HG03565 (cell line): ENCODE data around the gene C4orf36.

ENCODE experiments used
- ATAC-seq: cut with Tn5 transposase; IDR thresholded peaks from one replicate; pipeline ENCODE4 v1.9.1; 2021; ENCODE audit warnings: mild to moderate bottlenecking, moderate library complexity; ENCODE audit not compliant: unreplicated experiment

Gene C4orf36

DNA sequence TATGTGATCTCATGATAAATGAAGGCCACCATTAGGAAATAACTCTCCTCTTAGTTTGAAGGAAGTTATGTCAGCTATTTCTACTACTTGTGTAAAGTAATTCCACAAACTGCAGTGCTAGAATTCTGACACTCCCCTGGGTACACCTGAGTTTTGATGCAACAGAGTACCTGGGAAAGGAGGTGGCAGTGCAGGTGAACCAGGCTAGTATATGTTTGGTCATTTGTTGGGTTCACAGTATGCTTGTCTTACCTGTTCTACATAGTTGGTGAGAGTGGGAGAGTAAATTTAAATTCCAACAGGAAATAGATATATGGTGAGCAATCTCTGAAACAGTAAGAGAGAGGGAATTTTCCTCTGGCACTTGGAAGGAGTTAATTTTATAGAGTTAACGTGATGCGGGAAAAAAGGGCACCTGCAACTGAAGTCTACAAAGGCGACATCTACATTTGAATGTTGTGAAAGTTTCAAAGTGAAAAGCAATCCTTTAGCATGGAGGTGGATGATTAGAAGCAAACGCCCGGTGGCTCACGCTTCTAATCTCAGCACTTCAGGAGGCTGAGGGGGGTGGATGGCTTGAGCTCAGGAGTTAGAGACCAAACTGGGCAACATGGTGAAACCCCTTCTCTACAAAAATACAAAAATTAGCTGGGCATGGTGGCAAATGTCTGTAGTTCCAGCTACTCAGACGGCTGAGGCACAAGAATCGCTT lies 34.7 kb downstream of the C4orf36 start:
- no peak for ATAC-seq

- no peak for ATAC-seq
Observed at GRCh38 chr4:86856896-86857295, 35.3 kb downstream of the C4orf36 start.

DNA sequence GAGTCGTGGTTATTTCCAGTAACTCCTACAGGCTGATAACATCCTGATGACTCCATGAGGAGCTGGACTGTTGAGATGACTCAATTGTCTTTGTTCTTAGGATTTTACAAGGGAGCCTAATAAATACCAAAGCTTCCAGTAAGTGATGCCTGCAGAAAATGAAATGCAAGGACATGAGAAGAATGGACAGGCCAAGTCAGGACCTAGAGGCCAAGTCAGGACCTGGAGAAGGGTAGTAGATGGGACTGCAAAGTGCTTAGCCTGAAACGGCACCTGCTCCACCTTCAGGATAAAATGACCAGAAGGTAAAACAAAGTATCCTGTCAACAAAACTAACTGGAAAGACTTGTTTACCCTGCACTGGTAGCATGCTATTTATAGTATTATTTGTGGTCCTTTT lies 36.6 kb downstream of the C4orf36 start:
- ATAC-seq, result no peak

DNA sequence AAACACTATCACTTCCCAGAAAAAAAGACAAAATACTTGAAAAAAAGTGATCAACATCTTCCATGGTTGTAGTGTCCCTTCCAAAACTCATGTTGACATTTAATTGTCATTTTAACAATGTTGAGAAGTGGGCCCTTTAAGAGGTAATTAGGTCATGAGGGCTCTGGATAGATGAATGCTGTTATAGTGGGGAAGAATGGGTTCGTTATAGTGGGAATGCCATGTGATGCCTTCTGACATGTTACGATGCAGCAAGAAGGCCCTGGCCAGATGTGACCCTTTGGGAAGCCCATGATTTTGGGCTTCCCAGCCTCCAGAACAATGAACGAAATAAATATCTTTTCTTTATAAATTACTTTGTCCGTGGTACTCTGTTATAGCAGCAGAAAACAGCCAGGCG lies 39.0 kb downstream of the C4orf36 start:
- no peak for ATAC-seq

GRCh38 chr4:86848732-86849619 lies 43.2 kb downstream of the C4orf36 start, which contains the start of gene SLC10A6:
SLC10A6 (minus strand) TSS chr4:86849384; CDS start chr4:86849115, 269 bp downstream.
- ATAC-seq, result no peak

DNA sequence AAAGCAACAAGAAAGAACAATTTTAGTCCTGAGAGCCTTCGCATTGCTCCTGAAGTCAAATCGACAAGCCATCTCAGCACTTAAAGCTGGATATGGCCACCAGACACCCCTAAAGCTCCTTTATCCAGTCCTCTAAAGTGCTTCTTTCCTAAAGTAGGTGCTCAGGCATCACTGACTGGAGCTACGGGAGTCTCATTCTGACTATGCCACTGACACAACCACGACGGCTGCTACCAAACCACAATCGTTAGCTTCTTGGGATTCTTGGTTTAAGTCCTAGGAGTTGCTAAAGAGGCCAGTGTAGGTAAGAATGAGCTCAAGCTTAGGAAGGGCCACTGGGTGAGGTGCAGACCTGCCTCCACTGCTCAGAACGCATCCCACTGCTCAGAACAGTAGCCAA lies 44.1 kb downstream of the C4orf36 start:
- ATAC-seq, result no peak

- ATAC-seq, result no peak
Observed at GRCh38 chr4:86847571-86847970, 44.7 kb downstream of the C4orf36 start.

DNA sequence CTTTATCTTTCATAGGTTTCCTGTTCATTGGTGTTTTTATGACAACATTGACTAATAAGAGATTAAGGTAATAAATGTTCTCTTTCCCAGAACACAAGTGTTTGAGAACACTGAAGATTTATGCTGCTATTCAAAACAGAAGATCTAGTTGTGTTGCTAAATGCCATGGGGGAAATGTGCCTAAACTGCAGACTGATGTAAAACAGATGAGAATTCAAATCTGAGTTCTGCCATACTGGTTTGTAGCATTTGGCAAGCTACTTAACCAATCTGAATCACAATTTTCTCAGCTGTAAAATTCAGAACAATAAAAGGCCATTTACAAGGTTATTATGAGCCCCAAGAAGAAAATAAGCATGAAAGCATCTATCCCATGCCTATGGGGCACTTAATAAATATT lies 45.3 kb downstream of the C4orf36 start:
- no peak for ATAC-seq

DNA sequence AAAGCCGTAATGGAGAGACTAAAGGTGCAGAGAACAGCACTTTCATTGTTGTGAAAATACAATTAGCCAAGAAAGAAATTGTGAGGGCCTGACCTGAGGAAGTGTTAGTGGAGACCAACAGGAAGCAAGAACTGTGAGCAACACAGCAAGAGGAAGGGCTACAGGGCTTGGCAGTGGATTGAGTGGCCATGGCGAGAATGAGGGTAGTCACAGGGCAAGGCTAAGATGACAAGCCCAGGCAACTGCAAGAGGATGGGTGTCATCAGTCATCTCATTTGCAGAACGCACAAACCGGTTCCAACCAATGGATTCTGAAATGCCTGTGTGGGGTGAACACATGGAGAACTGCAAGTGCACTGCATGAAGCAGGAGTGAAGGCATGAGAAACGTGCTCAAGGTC lies 46.6 kb downstream of the C4orf36 start:
- ATAC-seq, result no peak

DNA sequence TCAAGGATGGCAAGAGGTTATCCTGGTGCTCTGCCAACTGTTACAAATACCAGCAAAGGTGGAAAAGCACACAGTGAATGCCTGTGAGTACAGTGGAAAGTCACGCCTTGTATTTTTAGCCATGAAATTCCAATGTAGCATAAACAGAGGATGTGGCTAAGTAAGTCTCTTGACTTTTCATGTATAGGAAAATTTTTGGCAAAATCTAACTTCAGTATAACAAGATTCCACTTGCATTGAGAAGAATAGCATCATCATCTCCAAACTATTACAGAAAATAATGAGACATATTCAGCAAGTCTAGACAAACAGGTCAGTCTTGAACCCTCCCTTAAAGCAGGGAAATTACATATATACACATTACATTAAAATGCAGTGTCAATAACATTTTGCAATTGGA lies 50.9 kb downstream of the C4orf36 start:
- ATAC-seq, result no peak

GRCh38 chr4:86840858-86841257 lies 51.4 kb downstream of the C4orf36 start:
- ATAC-seq, result no peak

DNA sequence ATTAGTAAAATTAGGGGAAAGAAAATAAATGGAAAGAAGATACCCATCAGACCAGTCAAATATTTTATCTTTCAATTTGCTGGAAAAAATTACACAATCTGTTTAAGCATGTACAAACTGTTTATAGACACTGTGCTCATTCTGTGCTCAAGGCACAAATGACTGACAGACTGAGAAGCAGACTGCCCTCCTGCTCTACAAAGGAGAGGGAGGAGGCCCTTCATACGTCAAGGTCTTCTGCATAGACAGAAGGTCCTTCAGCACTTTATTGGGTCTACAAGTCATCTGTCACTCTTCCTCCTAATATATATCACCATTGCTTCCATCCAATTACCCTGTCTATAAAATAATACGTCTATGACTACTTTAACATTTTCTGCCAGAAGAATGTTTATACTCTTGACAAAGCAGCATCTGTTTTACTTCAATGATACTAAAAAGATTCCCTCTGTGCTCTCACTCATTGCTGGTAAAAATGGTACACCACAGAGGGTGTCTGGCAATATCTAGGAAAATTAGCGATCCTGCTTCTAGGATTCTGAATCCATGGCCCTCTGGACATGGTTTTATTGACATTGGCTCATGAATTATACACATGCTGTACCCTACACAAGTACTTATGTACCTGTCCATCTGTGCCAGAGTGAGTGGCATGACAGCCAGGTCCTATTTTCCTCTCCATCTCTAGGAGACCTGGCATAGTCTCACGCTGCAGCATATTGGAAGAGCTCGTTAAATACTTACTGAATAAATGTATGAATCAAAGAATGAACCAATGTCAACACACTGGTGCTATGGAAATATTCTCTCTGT lies 54.3 kb downstream of the C4orf36 start:
- ATAC-seq, result no peak

DNA sequence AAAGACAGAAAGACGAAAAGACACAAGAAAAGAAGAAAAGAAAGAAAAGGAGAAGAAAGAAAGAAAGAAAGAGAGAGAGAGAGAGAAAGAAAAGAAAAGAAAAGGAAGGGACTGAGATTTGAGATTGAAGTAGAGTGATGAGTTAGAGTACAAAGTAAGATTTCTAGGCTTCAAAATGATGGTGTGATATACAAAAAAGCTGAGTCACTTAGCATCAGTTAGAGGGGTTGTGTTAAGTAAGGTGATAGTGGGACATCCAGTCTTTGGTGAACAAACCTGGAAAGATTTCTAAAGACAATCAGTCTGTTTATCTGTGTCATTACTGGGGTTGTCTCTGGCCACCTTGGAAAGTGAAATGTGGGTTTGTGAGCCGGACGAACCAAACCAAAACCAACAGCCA lies 56.5 kb downstream of the C4orf36 start:
- ATAC-seq, result no peak

DNA sequence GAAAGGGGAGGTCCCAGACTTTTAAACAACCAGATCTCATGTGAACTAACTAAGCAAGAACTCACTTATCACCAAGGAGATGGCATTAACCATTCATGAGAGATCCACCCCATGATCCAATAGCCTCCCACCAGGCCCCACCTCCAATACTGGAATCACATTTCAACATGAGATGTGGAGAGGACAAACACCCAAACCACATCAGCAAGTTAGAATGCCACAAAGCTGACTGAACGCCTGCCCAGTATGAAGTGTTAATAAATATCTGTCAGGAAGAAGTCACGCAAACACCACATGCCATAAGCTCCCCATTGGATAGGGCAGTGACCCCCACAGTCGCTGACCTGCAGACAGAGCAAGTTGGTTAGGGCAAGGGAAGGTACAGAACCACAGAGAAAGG lies 57.3 kb downstream of the C4orf36 start:
- ATAC-seq, result no peak

DNA sequence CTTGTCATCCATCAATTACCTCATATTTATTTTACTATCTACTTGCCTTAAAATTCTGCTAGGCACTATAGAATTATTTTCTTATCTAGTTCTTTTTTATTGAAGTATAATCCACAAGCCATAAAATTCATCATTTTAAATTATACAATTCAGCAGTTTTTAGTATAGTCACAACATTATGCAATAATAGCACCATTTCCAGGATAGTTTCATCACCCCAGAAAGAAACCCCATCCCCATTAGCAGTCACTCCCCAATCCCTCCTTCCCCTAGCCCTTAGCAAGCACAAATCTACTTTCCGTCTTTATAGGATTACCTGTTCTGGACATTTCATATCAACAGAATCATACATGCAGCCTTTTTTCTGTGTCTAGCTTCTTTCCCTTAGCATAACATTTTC lies 58.6 kb downstream of the C4orf36 start:
- ATAC-seq, result no peak

GRCh38 chr4:86831262-86832130 lies 60.7 kb downstream of the C4orf36 start:
- no peak for ATAC-seq
